Suprapubic skin (tissue), 4 donors: Measurements from ENCODE around the gene MCF2L. TPM values are rescaled to one million over a fixed set of nuclear protein-coding genes. Genes with fewer than 3 reads are reported as not detected.

ENCODE experiments used
- DNase-seq, 2 donors: peaks; one replicate each; pipeline ENCODE4 v3.0.0-alpha.2; 2019; ENCODE audit warnings: low spot score in 2 of 2
- H3K27ac ChIP-seq: fragments of 200-600 bp; sonication (generic); one replicate; pipeline ENCODE4 v1.5.1; 2019
- H3K27me3 ChIP-seq: fragments of 200-600 bp; sonication (generic); one replicate; pipeline ENCODE4 v1.5.1; 2019
- H3K36me3 ChIP-seq: fragments of 200-600 bp; sonication (generic); one replicate; pipeline ENCODE4 v1.5.1; 2019
- H3K4me1 ChIP-seq: fragments of 200-600 bp; sonication (generic); one replicate; pipeline ENCODE4 v1.5.1; 2019
- H3K4me3 ChIP-seq: fragments of 200-600 bp; sonication (generic); one replicate; pipeline ENCODE4 v1.5.1; 2019; ENCODE audit warnings: mild to moderate bottlenecking
- H3K9me3 ChIP-seq: fragments of 200-600 bp; sonication (generic); one replicate; pipeline ENCODE4 v1.5.1; 2019
- CTCF ChIP-seq, 2 donors: fragments of 200-600 bp in 1 of 2; fragments of 450-650 bp in 1 of 2; sonication (generic) in 1 of 2; IDR thresholded peaks; one replicate each; pipeline ENCODE4 v1.5.1; 2016 to 2019; ENCODE audit warnings: antibody characterized with exemption in 2 of 2, mild to moderate bottlenecking in 1 of 2, moderate library complexity in 1 of 2
- EP300 ChIP-seq: sonication (generic); formaldehyde crosslinking; IDR thresholded peaks from one replicate; pipeline ENCODE4 v1.6.1; 2017; ENCODE audit warnings: antibody characterized with exemption
- POLR2A ChIP-seq, 2 donors: fragments of 450-650 bp; IDR thresholded peaks; one replicate each; pipeline ENCODE4 v1.6.1; 2017; ENCODE audit warnings: antibody characterized with exemption in 2 of 2, mild to moderate bottlenecking in 2 of 2, moderate library complexity in 2 of 2
- POLR2AphosphoS5 ChIP-seq, 3 donors: sonication (generic); formaldehyde crosslinking; IDR thresholded peaks; one replicate each; pipeline ENCODE4 v1.6.1; 2017; ENCODE audit warnings: antibody characterized with exemption in 3 of 3
- WGBS: methylation state at CpG from one replicate; pipeline ENCODE4 v1.1.5; 2018; 5-methylcytosine and 5-hydroxymethylcytosine counted together
- total RNA-seq, 4 donors: library from RNA; depleted of rRNA; stranded (reverse); fragments of >200 nt; gene quantifications; one replicate each; pipeline ENCODE4 v1.1.0, GENCODE V29; 2016

The MCF2L gene
- total RNA-seq, 4 donors from 2014 or later = 25.4 to 144 (median 50.0) TPM

- DNase-seq = peak in 1 of 2 donors; percentile 52
- Histone ChIP-seq H3K27me3 (peaks cover 44% of the 10 kb centered on the region), H3K4me1 (peaks cover 30% of the 10 kb centered on the region), H3K27ac (no peak overlapping the region), H3K36me3 (no peaks in the 10 kb centered on the region), H3K4me3 (peak overlapping the region; percentile 62), H3K9me3 (no peaks in the 10 kb centered on the region)
- 58% methylated on average over 19 of the region's 23 CpGs for WGBS
- TF ChIP-seq POLR2AphosphoS5 (IDR thresholded peaks at IDR 0.05) (no peak), CTCF (IDR thresholded peaks at IDR 0.05) (no peak), POLR2A (IDR thresholded peaks at IDR 0.05) (no peak), EP300 (no peak)
These were observed 1.7 kb downstream of the MCF2L start for GRCh38 chr13:112970552-112971287.

- Histone ChIP-seq H3K4me3 (no peak overlapping the region), H3K4me1 (peaks cover 30% of the 10 kb centered on the region), H3K27me3 (peaks cover 41% of the 10 kb centered on the region), H3K27ac (no peak overlapping the region), H3K9me3 (no peaks in the 10 kb centered on the region), H3K36me3 (no peaks in the 10 kb centered on the region)
- no CpG with 5 or more reads among the region's 6 CpGs for WGBS
- no peak for TF ChIP-seq CTCF (IDR thresholded peaks at IDR 0.05)
- TF ChIP-seq EP300 = no peak
- TF ChIP-seq POLR2A (IDR thresholded peaks at IDR 0.05) = no peak
- no peak for TF ChIP-seq POLR2AphosphoS5 (IDR thresholded peaks at IDR 0.05)
- peak in 1 of 2 donors; percentile 34 for DNase-seq
These were observed 2.3 kb downstream of the MCF2L start for GRCh38 chr13:112971288-112971643.

DNA sequence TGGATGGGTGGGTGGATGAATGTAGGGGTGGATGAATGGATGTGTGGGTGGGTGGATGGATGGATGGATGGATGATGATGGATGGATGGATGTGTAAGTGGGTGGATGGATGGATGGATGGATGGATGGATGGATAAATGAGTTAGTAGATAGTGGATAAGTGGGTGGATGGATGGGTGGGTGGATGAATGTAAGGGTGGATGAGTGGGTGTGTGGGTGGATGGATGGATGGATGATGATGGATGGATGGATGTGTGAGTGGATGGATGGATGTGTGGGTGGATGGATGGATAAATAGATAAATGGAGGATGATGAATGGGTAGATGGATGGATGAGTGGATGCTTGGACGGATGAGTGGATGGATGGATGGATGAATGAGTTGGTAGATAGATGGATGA lies 3.2 kb downstream of the MCF2L start:
- 89% methylated on average over 1 of the region's 1 CpG for WGBS
- Histone ChIP-seq H3K4me1 (peaks cover 30% of the 10 kb centered on the region), H3K9me3 (no peaks in the 10 kb centered on the region), H3K27ac (no peak overlapping the region), H3K27me3 (peaks cover 41% of the 10 kb centered on the region), H3K4me3 (no peak overlapping the region), H3K36me3 (no peaks in the 10 kb centered on the region)
- no peak for TF ChIP-seq EP300
- no peak for DNase-seq

- Histone ChIP-seq H3K36me3 (no peaks in the 10 kb centered on the region), H3K27me3 (peaks cover 41% of the 10 kb centered on the region), H3K9me3 (no peaks in the 10 kb centered on the region), H3K27ac (no peak overlapping the region), H3K4me3 (no peak overlapping the region), H3K4me1 (peaks cover 27% of the 10 kb centered on the region)
- peak in 1 of 2 donors; percentile 60 for DNase-seq
- no peak for TF ChIP-seq POLR2A (IDR thresholded peaks at IDR 0.05)
- no peak for TF ChIP-seq EP300
- TF ChIP-seq POLR2AphosphoS5 (IDR thresholded peaks at IDR 0.05) = no peak
- no peak for TF ChIP-seq CTCF (IDR thresholded peaks at IDR 0.05)
- 74% methylated on average over 19 of the region's 19 CpGs for WGBS
These were observed 4.0 kb downstream of the MCF2L start for GRCh38 chr13:112972867-112973576.

DNA sequence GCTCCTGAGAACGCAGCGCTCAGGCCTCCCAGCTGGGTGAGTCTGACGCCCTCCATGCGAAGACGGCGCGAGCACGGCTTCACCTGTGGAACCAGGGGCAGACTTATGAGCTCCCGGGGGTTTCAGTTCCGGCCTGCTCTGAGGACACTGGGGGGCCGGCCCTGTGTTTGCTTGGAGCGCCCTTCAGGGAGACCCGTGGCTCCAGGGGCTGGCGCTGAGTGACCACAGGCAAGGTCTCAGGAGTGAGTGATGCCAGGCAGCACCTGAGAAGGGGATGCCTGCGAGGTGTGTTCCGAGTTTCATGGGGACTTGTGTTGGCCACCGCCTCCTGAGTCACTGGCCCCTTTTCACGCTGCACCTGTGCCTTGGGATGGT lies 4.5 kb downstream of the MCF2L start:
- no peak overlapping the region for H3K27ac ChIP-seq
- H3K4me3 ChIP-seq = no peak overlapping the region
- TF ChIP-seq POLR2A (IDR thresholded peaks at IDR 0.05) = no peak
- TF ChIP-seq CTCF (IDR thresholded peaks at IDR 0.05) = no peak
- TF ChIP-seq POLR2AphosphoS5 (IDR thresholded peaks at IDR 0.05) = no peak
- TF ChIP-seq EP300 = no peak
- peaks cover 37% of the 10 kb centered on the region for H3K27me3 ChIP-seq
- DNase-seq = peak in 1 of 2 donors; percentile 55
- H3K9me3 ChIP-seq = no peaks in the 10 kb centered on the region
- WGBS = 98% methylated on average over 15 of the region's 18 CpGs
- peaks cover 25% of the 10 kb centered on the region for H3K4me1 ChIP-seq
- no peaks in the 10 kb centered on the region for H3K36me3 ChIP-seq
